Activated naive CD4-positive, alpha-beta T cell treated with anti-CD3 and anti-CD28 coated beads for 36 hours (primary cell): ENCODE data around the gene GRAP2. TPM values are rescaled to one million over a fixed set of nuclear protein-coding genes. Genes with fewer than 3 reads are reported as not detected.
"Not testable (repeated sequence)": the region's sequence is repeated elsewhere in the genome, so short reads cannot be mapped to it uniquely, and the experiment has no call there.

Source experiments
- CTCF ChIA-PET: fragments of 350-600 bp; sonication (Branson Sonifier 250); formaldehyde crosslinking; loops from one replicate; lab custom pipeline; 2021; ENCODE audit warnings: antibody characterized with exemption; lab: Charles Lee
- DNase-seq: peaks from one replicate; pipeline ENCODE4 v3.0.0-alpha.2; 2020
- H3K27ac Mint-ChIP-seq: one replicate; pipeline ENCODE4 v1.8.0; 2021; ENCODE audit warnings: mild to moderate bottlenecking, mixed read lengths
- H3K27me3 Mint-ChIP-seq: one replicate; pipeline ENCODE4 v1.8.0; 2021; ENCODE audit warnings: low read depth, mixed read lengths
- H3K36me3 Mint-ChIP-seq: one replicate; pipeline ENCODE4 v1.8.0; 2021; ENCODE audit warnings: low read depth, mixed read lengths
- H3K4me1 Mint-ChIP-seq: one replicate; pipeline ENCODE4 v1.8.0; 2021; ENCODE audit warnings: low read depth, mixed read lengths
- H3K4me3 Mint-ChIP-seq: one replicate; pipeline ENCODE4 v1.8.0; 2021; ENCODE audit warnings: mild to moderate bottlenecking, moderate library complexity, mixed read lengths
- H3K9me3 Mint-ChIP-seq: one replicate; pipeline ENCODE4 v1.8.0; 2021; ENCODE audit warnings: mixed read lengths
- intact Hi-C: fragments of 100-400 bp; cut with micrococcal nuclease; formaldehyde crosslinking; loops from one replicate; pipeline ENCODE4 v1.15.1; 2023
- total RNA-seq, 2 experiments: library from RNA; stranded (reverse); gene quantifications; one replicate each; pipeline ENCODE4 v1.2.3, GENCODE V29; 2021

Gene GRAP2
- total RNA-seq, 2 experiments from 2014 or later: 25.5 to 29.4 TPM

- CTCF ChIA-PET: interaction anchor here (0.7 to 1.5 kb wide), 3 partner anchors 34 to 627 kb away, joined by 3 to 4 read pairs (median 4); no protein-coding TSS in a partner anchor
- H3K9me3 Mint-ChIP-seq: no peaks in the 10 kb centered on the region
- peaks cover 3% of the 10 kb centered on the region for H3K27me3 Mint-ChIP-seq
- no peaks in the 10 kb centered on the region for H3K36me3 Mint-ChIP-seq
- H3K27ac Mint-ChIP-seq: no peak overlapping the region
- intact Hi-C loops: no loop called here
- no peak for DNase-seq
- H3K4me1 Mint-ChIP-seq: peaks cover 12% of the 10 kb centered on the region
- no peak overlapping the region for H3K4me3 Mint-ChIP-seq
Observed at GRCh38 chr22:39991159-39991860, 90.4 kb downstream of the GRAP2 start.

DNA sequence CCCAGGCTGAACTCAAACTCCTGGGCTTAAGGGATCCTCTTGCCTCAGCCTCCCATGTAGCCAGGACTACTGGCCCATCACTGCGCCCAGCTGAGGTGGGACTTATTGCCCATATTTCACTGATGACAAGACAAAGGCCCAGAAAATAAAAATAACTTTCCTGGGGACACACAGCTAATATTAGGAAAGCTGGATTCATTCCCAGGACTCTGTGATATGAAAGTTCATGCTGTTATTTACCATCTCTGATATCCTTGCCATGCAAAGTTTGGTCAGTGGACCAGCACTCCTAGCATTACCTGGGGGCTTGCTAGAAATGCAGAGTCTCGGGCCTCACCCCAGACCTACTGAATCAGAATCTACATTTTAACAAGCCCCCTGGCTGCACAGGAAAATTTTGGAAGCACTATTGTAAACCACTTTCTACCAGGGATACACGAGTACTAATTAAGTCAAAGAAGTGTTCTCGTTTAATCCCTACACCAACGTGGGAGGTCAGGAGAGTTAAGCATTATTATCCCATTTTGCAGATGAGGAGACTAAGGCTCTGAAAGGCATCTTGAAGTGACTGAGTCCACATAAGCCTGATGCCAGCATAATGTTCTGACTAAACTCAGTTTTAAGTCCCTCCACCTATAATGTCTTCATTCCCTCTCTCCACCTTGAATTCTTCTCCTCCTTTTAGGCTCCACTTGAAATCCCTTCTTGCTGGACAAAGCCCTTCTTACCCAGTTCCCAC, 91.4 kb downstream of the GRAP2 start:
- Mint-ChIP-seq H3K9me3 (no peaks in the 10 kb centered on the region), H3K27ac (no peak overlapping the region), H3K4me1 (peaks cover 11% of the 10 kb centered on the region), H3K4me3 (no peak overlapping the region), H3K27me3 (peaks cover 3% of the 10 kb centered on the region), H3K36me3 (no peaks in the 10 kb centered on the region)
- CTCF ChIA-PET: interaction anchor here (1.0 kb wide), 3 partner anchors 32 to 44 kb away, joined by 3 to 5 read pairs (median 3); no protein-coding TSS in a partner anchor
- DNase-seq: no peak
- intact Hi-C loops: no loop called here

- H3K27ac Mint-ChIP-seq, DNase-seq, H3K9me3 Mint-ChIP-seq, intact Hi-C loops, H3K4me3 Mint-ChIP-seq, H3K36me3 Mint-ChIP-seq, H3K27me3 Mint-ChIP-seq: not testable (repeated sequence)
- CTCF ChIA-PET: interaction anchor here (0.5 to 1.0 kb wide), 4 partner anchors 31 to 960 kb away, joined by 3 to 5 read pairs (median 3); no protein-coding TSS in a partner anchor
- H3K4me1 Mint-ChIP-seq: peaks cover 11% of the 10 kb centered on the region
Observed at GRCh38 chr22:39992894-39993293, 92.0 kb downstream of the GRAP2 start.

DNA sequence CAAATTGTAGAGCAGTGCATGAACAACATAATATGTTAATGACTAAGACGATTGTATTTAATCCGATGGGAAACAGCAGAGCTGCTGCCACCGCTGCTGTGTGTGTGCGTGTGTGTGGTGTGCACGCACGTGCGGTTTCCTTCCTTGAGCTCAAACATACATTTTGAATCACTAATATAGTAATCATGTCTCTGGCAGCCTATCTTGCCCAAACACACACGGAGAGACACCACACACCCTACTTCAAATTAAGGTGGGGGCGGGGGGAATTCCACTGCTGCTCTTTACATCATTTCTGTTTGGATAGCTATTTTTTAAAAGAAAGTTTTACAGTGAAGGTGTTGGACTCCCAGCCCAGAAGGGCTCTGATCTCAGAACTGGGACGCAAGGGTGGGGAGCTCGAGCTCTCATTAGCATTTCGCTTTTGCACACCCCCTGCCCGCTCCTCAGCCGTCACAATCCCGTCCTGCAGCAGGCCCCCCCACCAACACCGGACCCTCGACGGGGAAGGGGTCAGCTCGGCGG, 93.2 kb downstream of the GRAP2 start:
- CTCF ChIA-PET: interaction anchor here (0.7 to 1.3 kb wide), 3 partner anchors 30 to 373 kb away, joined by 3 to 8 read pairs (median 4); no protein-coding TSS in a partner anchor
- peak overlapping the region; percentile 67 for H3K4me3 Mint-ChIP-seq
- no peaks in the 10 kb centered on the region for H3K36me3 Mint-ChIP-seq
- intact Hi-C loops: loop anchor here (2.0 kb wide), 2 partner anchors 33 to 51 kb away; partner anchors contain the start of gene TMA7B
- H3K27ac Mint-ChIP-seq: no peak overlapping the region
- H3K4me1 Mint-ChIP-seq: peaks cover 11% of the 10 kb centered on the region
- DNase-seq: peak; percentile 81
- no peaks in the 10 kb centered on the region for H3K9me3 Mint-ChIP-seq
- H3K27me3 Mint-ChIP-seq: peaks cover 3% of the 10 kb centered on the region

DNA sequence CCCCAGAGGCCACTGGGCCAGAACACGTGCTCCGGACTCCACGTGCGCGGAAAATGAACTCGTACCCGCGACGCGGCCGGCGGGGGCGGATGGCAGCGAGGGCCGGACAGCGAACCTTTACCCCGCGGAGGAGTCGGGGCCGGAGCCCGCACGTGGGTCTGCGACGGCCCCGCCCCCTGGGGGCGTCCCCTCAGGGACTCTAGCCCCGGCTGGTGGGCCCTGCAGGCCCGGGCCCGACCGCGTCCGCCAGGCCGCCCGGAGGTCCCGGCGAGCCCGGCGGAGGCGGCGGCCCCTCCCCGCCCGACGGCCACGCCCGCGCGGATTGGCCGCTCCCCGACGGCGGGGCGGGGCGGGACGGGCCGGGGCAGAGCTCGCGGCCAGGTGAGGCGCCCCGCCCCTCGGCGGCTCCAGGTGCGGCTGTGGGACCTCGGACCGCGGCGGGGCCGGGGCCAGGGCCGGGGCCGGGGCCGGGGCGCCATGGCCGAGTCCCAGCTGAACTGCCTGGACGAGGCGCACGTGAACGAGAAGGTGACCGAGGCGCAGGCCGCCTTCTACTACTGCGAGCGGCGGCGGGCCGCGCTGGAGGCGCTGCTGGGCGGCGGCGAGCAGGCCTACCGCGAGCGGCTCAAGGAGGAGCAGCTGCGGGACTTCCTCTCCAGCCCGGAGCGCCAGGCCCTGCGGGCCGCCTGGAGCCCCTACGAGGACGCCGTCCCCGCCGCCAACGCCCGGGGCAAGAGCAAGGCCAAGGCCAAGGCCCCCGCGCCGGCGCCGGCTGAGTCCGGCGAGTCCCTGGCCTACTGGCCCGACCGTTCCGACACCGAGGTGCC, 93.9 kb downstream of the GRAP2 start, which contains the start of gene FAM83F:
FAM83F (plus strand) TSS at position 389 of the 827 bp plus-strand sequence; CDS start at position 478, 89 bp downstream.
- Mint-ChIP-seq H3K36me3 (no peaks in the 10 kb centered on the region), H3K9me3 (no peaks in the 10 kb centered on the region), H3K27me3 (peaks cover 3% of the 10 kb centered on the region), H3K27ac (no peak within 1 kb of the TSS), H3K4me3 (peak within 1 kb of the TSS; percentile 67), H3K4me1 (peaks cover 11% of the 10 kb centered on the region)
- intact Hi-C loops: loop anchor here (2.0 kb wide), 2 partner anchors 34 to 52 kb away; partner anchors contain the start of gene TMA7B
- CTCF ChIA-PET: interaction anchor here (0.9 to 1.3 kb wide), 2 partner anchors 30 to 69 kb away, joined by 4 to 8 read pairs; no protein-coding TSS in a partner anchor
- DNase-seq: peak; percentile 23

DNA sequence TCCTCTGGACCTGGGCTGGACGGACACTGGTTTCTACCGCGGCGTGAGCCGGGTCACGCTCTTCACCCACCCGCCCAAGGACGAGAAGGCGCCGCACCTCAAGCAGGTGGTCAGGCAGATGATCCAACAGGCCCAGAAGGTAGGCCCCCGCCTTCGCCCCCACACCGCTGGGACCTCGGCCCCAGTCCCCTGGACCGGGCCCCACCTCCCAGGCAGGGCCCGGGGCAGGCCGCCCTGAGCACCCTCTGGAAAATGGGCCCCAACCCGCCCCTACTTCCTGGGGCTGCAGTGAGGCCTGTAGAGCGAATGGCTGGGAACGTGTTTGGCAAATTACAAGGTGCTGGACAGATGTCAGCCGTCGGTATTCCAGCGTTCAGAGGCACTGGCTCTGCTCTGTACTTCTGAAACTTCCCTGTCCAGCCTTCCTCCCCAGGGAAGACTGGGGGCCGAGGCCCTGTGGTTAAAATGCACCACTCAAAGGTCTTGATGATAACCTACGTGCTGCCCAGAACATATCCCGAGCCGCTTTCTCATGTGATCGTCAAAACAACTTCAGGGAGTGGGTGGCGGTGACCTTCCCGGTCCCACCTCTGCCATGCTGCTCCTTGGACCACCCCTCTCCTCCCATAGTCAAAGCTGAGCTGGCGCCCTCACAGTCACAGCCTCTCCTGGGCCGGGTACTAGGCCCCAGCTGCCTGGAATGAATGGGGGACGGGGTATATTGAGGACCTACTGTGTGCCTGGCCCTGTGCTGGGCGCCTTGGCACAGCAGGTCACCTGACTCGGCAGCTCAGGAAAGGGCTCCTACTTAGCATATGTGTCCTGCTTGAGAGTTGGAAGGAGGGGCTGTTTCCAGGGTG, 94.7 kb downstream of the GRAP2 start:
- peak overlapping the region; percentile 23 for H3K4me3 Mint-ChIP-seq

DNA sequence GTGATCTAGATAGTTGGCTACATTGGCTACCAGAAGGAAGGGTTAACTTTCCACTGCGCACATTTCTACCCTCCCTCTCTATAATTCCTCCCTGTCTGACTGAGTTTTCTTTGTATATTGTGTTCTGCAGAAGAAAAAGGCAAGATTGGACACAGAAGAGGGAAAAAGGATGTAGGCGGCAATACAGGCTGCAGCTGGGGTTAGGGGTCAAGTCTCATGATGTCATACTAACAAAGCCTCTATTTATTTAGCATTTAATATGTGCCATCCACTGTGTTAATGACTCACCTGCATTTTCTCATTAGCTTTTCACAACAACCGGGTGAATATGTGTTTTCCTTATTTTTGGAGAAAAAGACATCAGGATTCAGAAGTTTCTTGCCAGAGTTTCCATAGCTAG, 95.8 kb downstream of the GRAP2 start:
- Mint-ChIP-seq H3K4me1 (peaks cover 11% of the 10 kb centered on the region), H3K27me3 (peaks cover 3% of the 10 kb centered on the region), H3K27ac (no peak overlapping the region), H3K4me3 (no peak overlapping the region), H3K9me3 (no peaks in the 10 kb centered on the region), H3K36me3 (no peaks in the 10 kb centered on the region)
- no peak for DNase-seq
- intact Hi-C loops: no loop called here
- CTCF ChIA-PET: interaction anchor here (0.7 kb wide), 1 partner anchor 27 kb away, joined by 3 read pairs; no protein-coding TSS in a partner anchor

More for the DNA sequence above, 94.7 kb downstream of the GRAP2 start:
- no peaks in the 10 kb centered on the region for H3K9me3 Mint-ChIP-seq
- peaks cover 3% of the 10 kb centered on the region for H3K27me3 Mint-ChIP-seq
- no peaks in the 10 kb centered on the region for H3K36me3 Mint-ChIP-seq
- no peak for DNase-seq
- H3K4me1 Mint-ChIP-seq: peaks cover 11% of the 10 kb centered on the region
- CTCF ChIA-PET: interaction anchor here (1.3 kb wide), 1 partner anchor 29 kb away, joined by 8 read pairs; no protein-coding TSS in a partner anchor
- intact Hi-C loops: loop anchor here (2.0 kb wide), 2 partner anchors 35 to 53 kb away; partner anchors contain the start of gene TMA7B
- no peak overlapping the region for H3K27ac Mint-ChIP-seq

- H3K4me1 Mint-ChIP-seq: peaks cover 11% of the 10 kb centered on the region
- no peak for DNase-seq
- H3K36me3 Mint-ChIP-seq: no peaks in the 10 kb centered on the region
- H3K27me3 Mint-ChIP-seq: peaks cover 3% of the 10 kb centered on the region
- H3K4me3 Mint-ChIP-seq: no peak overlapping the region
- H3K27ac Mint-ChIP-seq: no peak overlapping the region
- no peaks in the 10 kb centered on the region for H3K9me3 Mint-ChIP-seq
- intact Hi-C loops: no loop called here
- CTCF ChIA-PET: no interaction called here
Observed at GRCh38 chr22:39997421-39997820, 96.5 kb downstream of the GRAP2 start.

DNA sequence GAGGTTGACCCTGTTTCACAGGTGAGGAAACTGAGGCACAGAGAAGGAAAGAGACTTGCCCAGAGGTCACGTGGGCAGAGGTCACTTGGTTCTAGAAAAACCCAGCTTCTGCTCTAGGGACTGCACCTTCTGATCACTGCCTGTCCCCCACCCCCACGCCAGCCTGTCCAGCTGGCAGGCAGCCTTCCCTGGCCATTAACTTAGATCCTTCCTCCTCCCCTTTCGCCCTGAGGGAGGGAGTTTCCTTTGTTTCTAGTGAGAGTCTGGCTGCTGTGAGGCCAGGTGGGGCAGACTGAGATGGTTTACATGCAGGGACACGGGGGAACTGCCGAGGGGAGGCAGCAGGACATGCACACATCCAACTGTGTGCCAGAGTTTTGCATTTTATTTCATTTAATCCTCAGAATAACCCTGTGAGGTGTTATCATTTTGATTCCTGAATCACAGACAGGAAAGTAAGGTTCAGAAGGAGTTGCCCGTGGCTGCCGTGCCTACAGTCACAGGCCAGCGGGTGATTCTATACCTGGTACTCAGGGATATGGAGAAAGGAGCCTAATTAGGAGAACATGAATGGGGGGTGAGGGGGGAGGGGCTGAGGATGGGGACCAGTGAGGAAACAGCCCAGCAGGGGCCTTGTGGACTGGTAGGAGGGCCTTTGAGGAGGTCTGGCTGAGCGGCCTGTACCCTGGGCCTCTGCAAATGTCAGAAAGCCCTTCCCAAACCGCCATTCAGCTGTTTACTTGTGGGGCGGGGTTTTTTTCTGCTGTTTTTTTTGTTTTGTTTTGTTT, 97.2 kb downstream of the GRAP2 start:
- Mint-ChIP-seq H3K27ac (no peak overlapping the region), H3K4me3 (no peak overlapping the region), H3K36me3 (no peaks in the 10 kb centered on the region), H3K9me3 (no peaks in the 10 kb centered on the region), H3K27me3 (peaks cover 3% of the 10 kb centered on the region), H3K4me1 (peaks cover 11% of the 10 kb centered on the region)
- CTCF ChIA-PET: no interaction called here
- intact Hi-C loops: no loop called here
- no peak for DNase-seq

DNA sequence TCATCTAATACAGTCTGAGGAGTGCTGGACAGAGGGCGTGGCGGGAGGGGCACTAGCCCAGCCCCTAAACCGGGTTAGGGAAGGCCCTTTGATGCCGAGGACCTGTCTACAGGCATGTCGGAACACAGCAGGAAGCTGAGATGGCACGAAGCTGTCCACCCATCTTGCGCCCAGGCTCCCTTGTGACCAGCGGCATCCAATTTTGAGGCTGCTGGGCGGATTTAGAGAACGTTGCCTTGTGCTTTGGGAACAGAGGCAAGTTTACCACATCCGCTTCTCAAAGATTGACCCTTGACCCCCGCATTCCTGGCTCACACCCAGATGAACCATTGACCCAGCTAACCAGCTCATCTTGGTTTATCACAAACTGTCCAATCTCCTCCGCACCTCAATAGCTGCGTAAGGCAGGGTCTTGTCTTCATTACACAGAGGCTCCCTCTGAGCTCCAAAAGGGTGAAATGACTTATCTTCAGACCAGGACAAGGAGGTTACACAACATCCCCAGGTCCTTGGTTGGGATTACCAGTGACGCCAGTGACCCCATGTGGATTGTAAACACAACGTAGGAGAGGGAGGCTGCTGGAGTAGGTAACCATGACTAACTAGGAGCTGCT, 98.4 kb downstream of the GRAP2 start:
- no peak overlapping the region for H3K4me3 Mint-ChIP-seq
- intact Hi-C loops: no loop called here
- peaks cover 6% of the 10 kb centered on the region for H3K4me1 Mint-ChIP-seq
- CTCF ChIA-PET: interaction anchor here (0.5 kb wide), 1 partner anchor 115 kb away, joined by 3 read pairs; no protein-coding TSS in a partner anchor
- H3K9me3 Mint-ChIP-seq: no peaks in the 10 kb centered on the region
- peaks cover 3% of the 10 kb centered on the region for H3K27me3 Mint-ChIP-seq
- H3K36me3 Mint-ChIP-seq: no peaks in the 10 kb centered on the region
- peak; percentile 42 for DNase-seq
- H3K27ac Mint-ChIP-seq: no peak overlapping the region
